GM18861 (cell line): ENCODE data around the gene OMA1.
"Not testable (repeated sequence)": the region's sequence is repeated elsewhere in the genome, so short reads cannot be mapped to it uniquely, and the experiment has no call there.

Source experiments
- ATAC-seq: cut with Tn5 transposase; IDR thresholded peaks from one replicate; pipeline ENCODE4 v1.9.1; 2021; ENCODE audit not compliant: unreplicated experiment

OMA1 gene

GRCh38 chr1:58573705-58574591, 27.4 kb upstream of the OMA1 start:
- ATAC-seq: peak; percentile 96

- ATAC-seq: no peak
Observed at GRCh38 chr1:58573138-58573537, 26.6 kb upstream of the OMA1 start.

- no peak for ATAC-seq
Observed at GRCh38 chr1:58572690-58573089, 26.2 kb upstream of the OMA1 start.

- no peak for ATAC-seq
Observed at GRCh38 chr1:58571616-58572015, 25.1 kb upstream of the OMA1 start.

- no peak for ATAC-seq
Observed at GRCh38 chr1:58570817-58571216, 24.3 kb upstream of the OMA1 start.

GRCh38 chr1:58570094-58570493, 23.6 kb upstream of the OMA1 start:
- ATAC-seq: no peak

GRCh38 chr1:58568911-58569310, 22.4 kb upstream of the OMA1 start:
- ATAC-seq: no peak

- no peak for ATAC-seq
Observed at GRCh38 chr1:58568271-58568860, 21.8 kb upstream of the OMA1 start.

GRCh38 chr1:58566339-58566738, 19.8 kb upstream of the OMA1 start:
- no peak for ATAC-seq

- ATAC-seq: not testable (repeated sequence)
Observed at GRCh38 chr1:58563715-58564114, 17.2 kb upstream of the OMA1 start.

GRCh38 chr1:58561633-58562032, 15.1 kb upstream of the OMA1 start:
- no peak for ATAC-seq

GRCh38 chr1:58555393-58555792, 8.9 kb upstream of the OMA1 start:
- ATAC-seq: no peak

- ATAC-seq: no peak
Observed at GRCh38 chr1:58551186-58552140, 4.9 kb upstream of the OMA1 start.

GRCh38 chr1:58549291-58549690, 2.8 kb upstream of the OMA1 start:
- ATAC-seq: not testable (repeated sequence)

GRCh38 chr1:58548371-58548770, 1.8 kb upstream of the OMA1 start:
- ATAC-seq: no peak

GRCh38 chr1:58545591-58546519, 671 bp downstream of the OMA1 start:
- peak; percentile 27 for ATAC-seq

- no peak for ATAC-seq
Observed at GRCh38 chr1:58543260-58543659, 3.3 kb downstream of the OMA1 start.

- no peak for ATAC-seq
Observed at GRCh38 chr1:58539553-58539952, 7.0 kb downstream of the OMA1 start.

- ATAC-seq: no peak
Observed at GRCh38 chr1:58538821-58539220, 7.7 kb downstream of the OMA1 start.

- not testable (repeated sequence) for ATAC-seq
Observed at GRCh38 chr1:58531842-58532241, 14.7 kb downstream of the OMA1 start.
